Brain microvascular endothelial cell (primary cell): Measurements from ENCODE around the gene ZNF786.
"Not testable (repeated sequence)": the region's sequence is repeated elsewhere in the genome, so short reads cannot be mapped to it uniquely, and the experiment has no call there.

Experiments used
- DNase-seq: peaks from one replicate; pipeline ENCODE4 v3.0.0-alpha.2; 2020
- H3K27ac ChIP-seq: fragments of 250-450 bp; sonication (Bioruptor Pico); 2 replicates; pipeline ENCODE4 v1.5.1; 2020; ENCODE audit warnings: mild to moderate bottlenecking, moderate library complexity
- H3K27me3 ChIP-seq: fragments of 250-450 bp; sonication (Bioruptor Pico); replicated peaks from 2 replicates; pipeline ENCODE4 v1.5.1; 2020; ENCODE audit warnings: mild to moderate bottlenecking
- H3K36me3 ChIP-seq: fragments of 250-450 bp; sonication (Bioruptor Pico); replicated peaks from 2 replicates; pipeline ENCODE4 v1.5.1; 2020; ENCODE audit warnings: mild to moderate bottlenecking
- H3K4me3 ChIP-seq: 2 replicates; pipeline ENCODE4 v1.5.1; 2011; ENCODE audit warnings: low read depth, mild to moderate bottlenecking, control low read depth, low read length, moderate library complexity
- in situ Hi-C: cut with HindIII; loops from 2 replicates; pipeline ENCODE4 v1.10.0; 2017; ENCODE audit warnings: low sequenced_read_pairs, low pct_ligation_motif_present
- TF ChIP-seq, protein P1 (sequence below): IDR thresholded peaks from 2 replicates; pipeline ENCODE4 v1.5.1; 2011; ENCODE audit warnings: low read depth, mild to moderate bottlenecking, moderate library complexity, low read length, control low read depth, inconsistent platforms; ENCODE audit errors: missing control alignments

ZNF786 gene

DNA sequence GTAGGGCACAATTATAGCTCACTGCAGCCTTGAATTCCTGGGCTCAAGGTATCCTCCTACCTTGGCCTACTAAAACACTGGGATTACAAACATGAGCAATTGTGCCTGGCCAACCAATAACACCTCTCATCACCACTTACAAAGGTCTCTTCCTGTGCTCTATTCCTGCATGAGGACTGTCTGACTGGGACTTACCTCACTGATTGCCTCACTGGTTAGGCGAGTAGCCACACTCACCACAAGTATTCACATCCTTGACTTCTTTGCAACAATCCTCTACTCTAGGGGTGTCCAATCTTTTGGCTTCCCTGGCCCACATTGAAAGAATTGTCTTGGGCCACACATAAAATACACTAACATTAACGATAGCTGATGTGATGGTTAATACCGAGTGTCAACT, 39.6 kb downstream of the ZNF786 start:
- Histone ChIP-seq H3K27ac (no peak overlapping the region), H3K36me3 (no peaks in the 10 kb centered on the region), H3K4me3 (no peak overlapping the region), H3K27me3 (no peaks in the 10 kb centered on the region)
- peak; percentile 5 for DNase-seq
- TF ChIP-seq, protein P1, sequence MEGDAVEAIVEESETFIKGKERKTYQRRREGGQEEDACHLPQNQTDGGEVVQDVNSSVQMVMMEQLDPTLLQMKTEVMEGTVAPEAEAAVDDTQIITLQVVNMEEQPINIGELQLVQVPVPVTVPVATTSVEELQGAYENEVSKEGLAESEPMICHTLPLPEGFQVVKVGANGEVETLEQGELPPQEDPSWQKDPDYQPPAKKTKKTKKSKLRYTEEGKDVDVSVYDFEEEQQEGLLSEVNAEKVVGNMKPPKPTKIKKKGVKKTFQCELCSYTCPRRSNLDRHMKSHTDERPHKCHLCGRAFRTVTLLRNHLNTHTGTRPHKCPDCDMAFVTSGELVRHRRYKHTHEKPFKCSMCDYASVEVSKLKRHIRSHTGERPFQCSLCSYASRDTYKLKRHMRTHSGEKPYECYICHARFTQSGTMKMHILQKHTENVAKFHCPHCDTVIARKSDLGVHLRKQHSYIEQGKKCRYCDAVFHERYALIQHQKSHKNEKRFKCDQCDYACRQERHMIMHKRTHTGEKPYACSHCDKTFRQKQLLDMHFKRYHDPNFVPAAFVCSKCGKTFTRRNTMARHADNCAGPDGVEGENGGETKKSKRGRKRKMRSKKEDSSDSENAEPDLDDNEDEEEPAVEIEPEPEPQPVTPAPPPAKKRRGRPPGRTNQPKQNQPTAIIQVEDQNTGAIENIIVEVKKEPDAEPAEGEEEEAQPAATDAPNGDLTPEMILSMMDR, result no peak
- in situ Hi-C loops, result no loop called here

DNA sequence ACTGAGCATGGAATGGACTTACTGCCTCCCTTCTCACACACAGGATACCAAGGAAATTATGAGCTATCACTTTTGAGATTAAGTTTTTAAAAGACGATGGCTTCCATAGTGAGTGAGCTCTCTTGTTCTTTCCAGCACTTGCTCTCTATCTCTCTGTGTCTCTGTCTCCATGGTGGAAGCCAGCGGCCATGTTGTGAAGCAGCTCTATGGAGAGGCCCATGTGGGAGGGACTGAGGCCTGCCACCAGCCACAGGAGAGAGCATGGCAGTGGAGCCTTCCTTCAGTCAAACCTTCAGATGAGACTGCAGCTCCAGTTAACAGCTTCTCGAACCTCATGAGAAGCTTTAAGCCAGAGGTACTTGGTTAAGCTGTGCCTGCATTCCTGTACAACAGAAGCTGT, 41.7 kb downstream of the ZNF786 start:
- in situ Hi-C loops, result no loop called here
- Histone ChIP-seq H3K27ac (no peak overlapping the region), H3K4me3 (no peak overlapping the region), H3K27me3 (no peaks in the 10 kb centered on the region), H3K36me3 (no peaks in the 10 kb centered on the region)
- TF ChIP-seq, protein P1, result no peak
- no peak for DNase-seq

DNA sequence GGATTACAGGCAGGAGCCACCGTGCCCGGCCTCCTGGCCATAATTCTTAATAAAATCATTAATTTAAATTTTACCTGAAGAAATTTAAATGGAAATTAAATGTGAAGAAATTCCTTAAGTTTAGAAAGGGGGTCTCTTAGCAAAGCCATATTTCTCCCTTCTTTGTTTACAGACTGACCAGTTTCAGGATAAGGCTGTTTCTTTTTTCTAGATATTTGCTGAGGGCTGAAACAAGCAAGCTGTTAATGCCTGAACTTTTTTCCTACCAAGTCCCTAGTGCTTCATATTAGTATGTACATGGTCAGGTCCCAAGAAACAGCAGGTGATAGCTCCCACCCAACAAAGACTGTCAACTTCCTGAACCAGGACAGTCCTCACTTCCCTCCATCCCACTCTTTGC, 44.1 kb downstream of the ZNF786 start:
- TF ChIP-seq, protein P1, result no peak

DNA sequence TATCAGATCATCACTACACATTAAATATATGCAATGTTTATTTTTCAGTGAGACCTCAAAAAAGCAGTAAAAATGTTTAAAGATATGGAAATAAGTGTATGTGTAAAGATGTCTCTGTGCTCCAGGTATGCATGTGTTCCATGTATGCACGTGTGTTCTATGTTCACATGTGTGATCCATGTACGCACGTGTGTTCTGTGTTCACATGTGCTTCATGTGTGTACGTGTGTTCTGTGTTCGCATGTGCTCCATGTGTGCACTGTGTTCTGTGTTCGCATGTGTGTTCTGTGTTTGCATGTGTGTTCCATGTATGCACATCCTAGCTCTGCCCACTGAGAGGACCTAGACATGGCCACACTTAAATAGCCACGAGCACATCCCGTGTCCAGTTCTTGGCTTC, 46.6 kb downstream of the ZNF786 start:
- Histone ChIP-seq H3K27me3 (no peaks in the 10 kb centered on the region), H3K27ac (no peak overlapping the region), H3K36me3 (no peaks in the 10 kb centered on the region), H3K4me3 (no peak overlapping the region)
- DNase-seq, result no peak
- in situ Hi-C loops, result no loop called here
- TF ChIP-seq, protein P1, result no peak

More for the DNA sequence above, 44.1 kb downstream of the ZNF786 start:
- no peak for DNase-seq
- in situ Hi-C loops, result no loop called here
- H3K27me3 ChIP-seq, result no peaks in the 10 kb centered on the region
- H3K4me3 ChIP-seq, result no peak overlapping the region
- no peaks in the 10 kb centered on the region for H3K36me3 ChIP-seq
- no peak overlapping the region for H3K27ac ChIP-seq

DNA sequence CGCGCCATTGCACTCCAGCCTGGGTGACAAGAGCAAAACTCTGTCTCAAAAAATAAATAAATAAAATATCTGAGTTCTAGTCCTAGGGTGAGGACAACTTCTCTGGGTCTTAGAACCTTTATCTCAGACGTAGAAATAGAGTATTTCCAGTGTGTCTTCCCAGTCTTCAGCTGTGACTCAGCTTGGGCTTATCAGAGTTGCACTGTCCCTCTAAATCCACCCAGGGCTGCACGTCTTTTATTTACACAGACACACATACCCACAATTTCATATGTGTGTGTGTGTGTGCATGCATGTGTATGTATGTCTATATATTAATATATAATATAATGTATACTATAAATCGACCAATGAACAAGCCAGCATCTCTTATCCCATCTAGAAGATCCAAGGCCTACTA, 49.2 kb downstream of the ZNF786 start:
- TF ChIP-seq, protein P1, result no peak
- no peak overlapping the region for H3K4me3 ChIP-seq
- no peak for DNase-seq
- in situ Hi-C loops, result no loop called here
- no peaks in the 10 kb centered on the region for H3K36me3 ChIP-seq
- H3K27ac ChIP-seq, result no peak overlapping the region
- H3K27me3 ChIP-seq, result no peaks in the 10 kb centered on the region

DNA sequence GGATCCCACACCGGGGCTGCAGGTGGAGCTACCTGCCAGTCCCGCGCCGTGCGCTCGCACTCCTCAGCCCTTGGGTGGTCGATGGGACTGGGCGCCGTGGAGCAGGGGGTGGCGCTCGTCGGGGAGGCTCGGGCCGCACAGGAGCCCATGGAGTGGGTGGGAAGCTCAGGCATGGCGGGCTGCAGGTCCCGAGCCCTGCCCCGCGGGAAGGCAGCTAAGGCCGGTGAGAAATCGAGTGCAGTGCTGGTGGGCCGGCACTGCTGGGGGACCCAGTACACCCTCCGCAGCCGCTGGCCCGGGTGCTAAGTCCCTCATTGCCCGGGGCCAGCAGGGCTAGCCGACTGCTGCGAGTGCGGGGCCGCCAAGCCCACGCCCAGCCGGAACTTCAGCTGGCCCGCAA, 51.9 kb downstream of the ZNF786 start:
- H3K27ac ChIP-seq, H3K27me3 ChIP-seq, in situ Hi-C loops, H3K36me3 ChIP-seq, DNase-seq, H3K4me3 ChIP-seq: not testable (repeated sequence)
